Measurements from ENCODE around the gene OR13H1. TPM values are rescaled to one million over a fixed set of nuclear protein-coding genes. Genes with fewer than 3 reads are reported as not detected.
"Not testable (repeated sequence)": the region's sequence is repeated elsewhere in the genome, so short reads cannot be mapped to it uniquely, and the experiment has no call there.

Gene OR13H1
- total RNA-seq, 2 experiments from 2014 or later: not detected

GRCh38 chrX:131577999-131578734, 34.3 kb downstream of the OR13H1 start:
- Histone ChIP-seq H4K20me1 (ENCODE audit: insufficient read depth, low read length) (no peaks in the 10 kb centered on the region), H3K27ac (ENCODE audit: low read depth, low read length, poor library complexity, severe bottlenecking) (no peak overlapping the region), H3K9me2 (ENCODE audit: insufficient read depth, low read length) (no peaks in the 10 kb centered on the region), H3K4me1 (ENCODE audit: insufficient read depth, low read length, poor library complexity, severe bottlenecking) (no peaks in the 10 kb centered on the region), H2AFZ (ENCODE audit: low read length) (no peak overlapping the region), H3K4me3 (ENCODE audit: low read depth, low read length, poor library complexity, severe bottlenecking) (no peak overlapping the region), H3K9me3 (ENCODE audit: low read length) (no peaks in the 10 kb centered on the region), H3K4me2 (ENCODE audit: low read length) (no peak overlapping the region), H3K79me2 (ENCODE audit: insufficient read depth, low read depth, low read length) (no peaks in the 10 kb centered on the region), H3K36me3 (ENCODE audit: insufficient read depth, low read length) (no peaks in the 10 kb centered on the region)
- no peak for DNase-seq (ENCODE audit: low spot score)
- ChIA-PET POLR2A (interaction anchor here (0.8 kb wide), 1 partner anchor 163 kb away, joined by 4 read pairs; no protein-coding TSS in a partner anchor), CTCF (ENCODE audit: unreplicated experiment) (no interaction called here)
- BruUV-seq (replicated peaks): no TSS peak
- intact Hi-C loops (cut with micrococcal nuclease; ENCODE audit: unreplicated experiment): no loop called here
- TF ChIP-seq EZH2phosphoT487 (IDR thresholded peaks at IDR 0.05; ENCODE audit: borderline replicate concordance, low read depth, low read length): no peak

GRCh38 chrX:131578735-131579367, 35.0 kb downstream of the OR13H1 start:
- H3K4me1 ChIP-seq (ENCODE audit: insufficient read depth, low read length, poor library complexity, severe bottlenecking); H3K9me3 ChIP-seq (ENCODE audit: low read length); DNase-seq (ENCODE audit: low spot score); H3K36me3 ChIP-seq (ENCODE audit: insufficient read depth, low read length); intact Hi-C loops (cut with micrococcal nuclease; ENCODE audit: unreplicated experiment); H3K4me2 ChIP-seq (ENCODE audit: low read length); CTCF ChIA-PET (ENCODE audit: unreplicated experiment); H2AFZ ChIP-seq (ENCODE audit: low read length); BruUV-seq (replicated peaks); H3K79me2 ChIP-seq (ENCODE audit: insufficient read depth, low read depth, low read length); H3K27ac ChIP-seq (ENCODE audit: low read depth, low read length, poor library complexity, severe bottlenecking); H4K20me1 ChIP-seq (ENCODE audit: insufficient read depth, low read length); H3K4me3 ChIP-seq (ENCODE audit: low read depth, low read length, poor library complexity, severe bottlenecking); H3K9me2 ChIP-seq (ENCODE audit: insufficient read depth, low read length): not testable (repeated sequence)
- POLR2A ChIA-PET: interaction anchor here (0.8 kb wide), 1 partner anchor 163 kb away, joined by 4 read pairs; no protein-coding TSS in a partner anchor

- Histone ChIP-seq H3K9me2 (ENCODE audit: insufficient read depth, low read length) (no peaks in the 10 kb centered on the region), H3K27ac (ENCODE audit: low read depth, low read length, poor library complexity, severe bottlenecking) (no peak overlapping the region), H4K20me1 (ENCODE audit: insufficient read depth, low read length) (no peaks in the 10 kb centered on the region), H3K4me3 (ENCODE audit: low read depth, low read length, poor library complexity, severe bottlenecking) (no peak overlapping the region), H2AFZ (ENCODE audit: low read length) (no peak overlapping the region), H3K9me3 (ENCODE audit: low read length) (no peaks in the 10 kb centered on the region), H3K4me2 (ENCODE audit: low read length) (no peak overlapping the region), H3K4me1 (ENCODE audit: insufficient read depth, low read length, poor library complexity, severe bottlenecking) (no peaks in the 10 kb centered on the region), H3K79me2 (ENCODE audit: insufficient read depth, low read depth, low read length) (no peaks in the 10 kb centered on the region), H3K36me3 (ENCODE audit: insufficient read depth, low read length) (no peaks in the 10 kb centered on the region)
- intact Hi-C loops (cut with micrococcal nuclease; ENCODE audit: unreplicated experiment): no loop called here
- TF ChIP-seq, protein P1, sequence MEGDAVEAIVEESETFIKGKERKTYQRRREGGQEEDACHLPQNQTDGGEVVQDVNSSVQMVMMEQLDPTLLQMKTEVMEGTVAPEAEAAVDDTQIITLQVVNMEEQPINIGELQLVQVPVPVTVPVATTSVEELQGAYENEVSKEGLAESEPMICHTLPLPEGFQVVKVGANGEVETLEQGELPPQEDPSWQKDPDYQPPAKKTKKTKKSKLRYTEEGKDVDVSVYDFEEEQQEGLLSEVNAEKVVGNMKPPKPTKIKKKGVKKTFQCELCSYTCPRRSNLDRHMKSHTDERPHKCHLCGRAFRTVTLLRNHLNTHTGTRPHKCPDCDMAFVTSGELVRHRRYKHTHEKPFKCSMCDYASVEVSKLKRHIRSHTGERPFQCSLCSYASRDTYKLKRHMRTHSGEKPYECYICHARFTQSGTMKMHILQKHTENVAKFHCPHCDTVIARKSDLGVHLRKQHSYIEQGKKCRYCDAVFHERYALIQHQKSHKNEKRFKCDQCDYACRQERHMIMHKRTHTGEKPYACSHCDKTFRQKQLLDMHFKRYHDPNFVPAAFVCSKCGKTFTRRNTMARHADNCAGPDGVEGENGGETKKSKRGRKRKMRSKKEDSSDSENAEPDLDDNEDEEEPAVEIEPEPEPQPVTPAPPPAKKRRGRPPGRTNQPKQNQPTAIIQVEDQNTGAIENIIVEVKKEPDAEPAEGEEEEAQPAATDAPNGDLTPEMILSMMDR (conservative IDR thresholded peaks at IDR 0.05; ENCODE audit: low read length): no peak
- TF ChIP-seq EZH2phosphoT487 (IDR thresholded peaks at IDR 0.05; ENCODE audit: borderline replicate concordance, low read depth, low read length): no peak
- ChIA-PET POLR2A (no interaction called here), CTCF (ENCODE audit: unreplicated experiment) (no interaction called here)
- no TSS peak for BruUV-seq (replicated peaks)
- no peak for DNase-seq (ENCODE audit: low spot score)
These were observed 45.1 kb downstream of the OR13H1 start for GRCh38 chrX:131588995-131589394.
